Activated CD4-positive, alpha-beta T cell treated with anti-CD3 and anti-CD28 coated beads, Interleukin-2, amount 50 U/mL, for 48 hours (primary cell): ENCODE measurements around the gene TAOK3.
"Not testable (repeated sequence)": the region's sequence is repeated elsewhere in the genome, so short reads cannot be mapped to it uniquely, and the experiment has no call there.

ENCODE experiments used
- DNase-seq, 2 experiments: peaks; one replicate each; pipeline ENCODE4 v3.0.0-alpha.2; 2020

TAOK3 gene

DNA sequence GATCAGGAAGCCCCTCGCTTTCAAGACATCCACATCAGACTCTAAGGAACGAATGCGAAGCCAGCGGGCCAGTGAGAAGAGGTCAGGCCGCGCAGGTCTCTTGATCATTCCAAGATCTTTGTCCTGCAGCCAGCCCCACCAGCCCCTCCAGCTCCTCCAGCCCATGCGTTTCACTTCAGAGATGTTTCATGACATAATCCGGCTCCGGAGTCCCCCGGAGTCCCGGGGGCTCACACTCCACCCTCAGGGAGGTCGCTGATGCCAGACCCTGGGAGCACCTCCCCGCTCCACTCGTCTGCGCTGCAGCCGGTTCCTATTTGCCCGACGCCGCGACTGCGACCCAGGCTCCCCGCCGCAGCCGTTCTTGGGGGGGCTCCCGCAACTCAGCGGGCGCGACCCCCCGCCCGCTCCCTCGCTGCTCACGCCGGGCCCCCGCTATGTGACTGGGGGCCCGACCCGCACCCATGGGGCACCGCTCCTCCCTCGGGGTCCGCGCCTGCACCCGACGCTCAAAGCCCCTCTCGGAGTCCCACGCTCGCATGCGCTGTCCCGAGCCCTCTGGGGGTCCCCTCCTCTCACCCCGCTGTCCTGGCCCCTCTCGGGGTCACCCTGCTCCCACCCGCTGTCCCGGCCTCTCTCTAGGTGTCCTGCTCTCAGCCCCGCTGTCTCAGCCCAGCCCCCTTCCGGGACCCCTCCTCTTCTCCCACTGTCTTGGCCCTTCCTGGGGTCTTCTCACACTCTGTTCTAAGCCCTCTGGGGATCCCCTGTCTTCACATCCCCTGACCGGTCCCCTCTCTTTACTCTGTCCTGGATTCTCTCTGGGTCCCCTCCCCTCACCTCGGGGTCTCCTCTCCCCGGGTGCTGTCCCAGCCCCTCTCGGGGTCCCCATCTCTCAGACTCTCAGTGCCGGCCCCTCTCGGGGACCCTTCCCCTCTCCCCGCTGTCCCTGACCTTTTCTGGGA, 1.1 kb downstream of the TAOK3 start:
- peak in 1 of 2 experiments; percentile 11 for DNase-seq

DNA sequence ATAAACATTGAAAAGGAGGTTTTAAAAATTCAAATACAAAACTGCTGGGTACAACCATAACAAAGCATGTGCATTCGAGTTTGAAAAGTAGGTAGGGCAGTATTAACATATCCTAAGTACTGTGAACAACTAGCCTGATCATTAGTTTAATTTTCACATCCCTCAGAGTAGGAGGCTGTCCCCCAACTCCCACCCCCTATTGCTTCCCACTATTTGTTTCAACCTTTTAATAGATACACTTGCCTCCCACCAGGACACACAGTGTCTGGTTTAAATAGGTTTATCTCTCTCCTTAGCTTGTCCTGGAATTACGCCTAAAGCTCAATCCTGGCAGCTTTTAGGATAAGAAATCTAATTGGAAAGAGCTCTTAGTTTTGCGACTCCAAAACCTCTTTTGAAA, 2.1 kb downstream of the TAOK3 start:
- DNase-seq: no peak

DNA sequence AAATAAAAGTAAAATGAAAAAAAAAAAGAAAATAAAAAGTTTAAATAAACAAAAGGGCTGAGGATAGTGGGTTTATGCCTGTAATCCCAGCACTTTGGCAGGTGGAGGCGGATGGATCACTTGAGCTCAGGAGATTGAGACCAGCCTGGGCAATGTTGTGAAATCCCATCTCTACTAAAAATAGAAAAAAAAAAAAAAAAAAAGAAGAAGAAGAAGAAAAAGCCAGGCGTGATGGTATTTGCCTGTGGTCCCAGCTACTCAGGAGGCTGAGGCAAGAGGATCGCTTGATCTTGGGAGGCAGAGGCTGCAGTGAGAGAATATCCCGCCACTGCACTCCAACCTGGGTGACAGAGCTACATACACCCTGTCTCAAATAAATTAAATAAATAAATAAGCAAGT, 3.9 kb downstream of the TAOK3 start:
- no peak for DNase-seq

DNA sequence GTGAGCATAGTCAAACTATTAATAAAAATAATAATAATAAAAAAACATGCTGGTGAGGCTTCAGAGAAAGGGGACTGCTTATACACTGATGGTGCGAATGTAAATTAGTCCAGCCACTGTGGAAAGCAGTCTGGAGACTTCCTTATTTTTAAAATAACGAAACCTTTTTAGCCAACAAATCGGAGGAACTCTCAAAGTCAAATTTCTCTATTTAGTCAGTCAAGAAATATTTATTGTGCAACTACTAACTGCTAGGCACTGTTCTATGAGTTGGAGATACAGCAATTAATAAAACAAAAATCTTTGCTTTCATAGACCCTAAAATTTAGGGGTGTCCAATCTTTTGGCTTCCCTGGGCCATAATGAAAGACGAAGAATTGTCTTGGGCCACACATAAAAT, 10.8 kb downstream of the TAOK3 start:
- DNase-seq: no peak

DNA sequence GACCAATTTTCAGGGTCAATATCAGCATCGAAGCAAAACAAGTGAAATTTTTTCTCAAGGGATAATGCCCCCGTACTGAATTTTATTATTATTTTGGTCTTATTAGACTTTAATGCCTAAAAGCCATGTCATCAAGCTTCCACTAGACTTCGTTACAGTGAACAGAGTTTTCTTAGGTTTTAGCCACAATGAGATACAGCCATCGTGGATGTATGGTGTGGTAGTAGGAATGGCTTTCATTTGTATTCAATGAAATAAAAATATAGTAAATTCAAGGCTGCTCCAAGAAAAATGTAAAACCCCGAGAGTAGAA, 11.7 kb downstream of the TAOK3 start:
- no peak for DNase-seq

DNA sequence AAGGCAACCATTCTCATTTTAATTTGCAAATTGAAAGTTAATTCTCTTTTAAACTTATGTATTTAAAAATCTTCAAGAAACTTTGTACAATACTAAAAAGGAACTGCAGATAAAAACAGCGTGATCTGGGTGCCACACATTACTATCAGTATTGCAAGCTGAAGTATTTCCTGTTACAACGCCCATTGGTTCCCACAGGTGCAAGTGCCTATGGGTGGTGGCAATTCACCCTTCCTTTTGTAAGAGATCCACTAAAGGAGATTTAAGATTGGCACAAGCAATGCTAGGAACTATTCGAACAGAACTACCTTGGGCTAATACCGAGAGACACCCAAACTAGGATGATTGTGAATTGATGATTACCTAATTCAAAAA, 13.2 kb downstream of the TAOK3 start:
- DNase-seq: peak; percentile 21 to 23

DNA sequence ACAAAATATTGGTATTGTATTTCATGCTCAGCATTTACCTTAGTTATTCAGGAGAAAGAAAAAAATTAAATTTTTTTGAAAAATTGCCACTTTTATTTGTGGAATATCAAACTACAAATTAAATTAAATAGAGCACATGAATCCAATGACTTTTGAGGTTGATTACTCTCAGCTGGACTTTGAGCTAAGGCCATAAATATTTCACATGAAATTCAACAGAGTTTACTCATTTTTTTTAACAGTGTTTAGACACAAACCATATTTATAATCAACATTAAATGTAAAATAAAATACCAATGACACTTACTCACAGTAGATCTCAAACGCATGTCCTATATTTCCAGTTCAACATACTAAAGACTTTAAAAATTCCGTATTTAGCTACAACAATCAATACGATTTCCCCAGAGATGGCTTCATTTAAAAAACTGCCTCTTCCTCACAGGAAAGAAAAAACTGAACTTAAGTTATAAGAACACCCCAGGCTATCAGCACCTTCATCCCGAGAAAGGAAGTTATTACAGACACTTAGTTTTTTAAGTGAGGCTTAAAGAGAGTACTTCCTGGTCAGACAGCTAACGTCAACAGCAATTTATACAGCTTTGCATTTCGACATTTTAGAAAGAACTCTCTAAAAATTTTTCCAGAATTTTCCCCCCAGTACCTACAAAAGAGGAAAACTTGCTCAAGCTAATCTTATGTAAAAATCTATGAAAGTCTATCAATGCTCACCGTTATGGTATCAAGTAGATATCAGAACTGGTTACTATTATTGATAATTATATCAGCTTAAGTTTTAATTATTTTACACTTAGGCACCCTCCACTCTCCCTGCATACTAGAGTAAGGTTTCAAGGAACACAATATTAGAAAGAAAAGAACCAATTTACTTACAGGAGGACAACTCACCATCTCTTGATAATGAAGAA, 13.8 kb downstream of the TAOK3 start:
- DNase-seq: no peak

DNA sequence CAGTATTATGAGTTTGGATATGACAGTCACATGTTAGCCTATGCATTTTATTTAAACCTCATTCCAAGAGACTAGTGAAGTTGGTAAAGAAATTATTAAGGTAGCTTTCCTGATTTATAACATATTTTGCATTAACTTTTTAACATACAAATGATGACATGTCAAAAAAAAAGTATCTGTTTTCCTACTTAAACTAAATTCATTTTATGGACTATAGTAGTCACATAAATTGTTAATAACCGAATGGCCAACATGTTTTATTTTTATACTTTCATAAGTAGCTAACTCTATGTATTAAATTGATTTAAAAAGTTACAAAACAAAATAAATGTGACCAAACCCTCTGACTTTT, 14.7 kb downstream of the TAOK3 start:
- no peak for DNase-seq

DNA sequence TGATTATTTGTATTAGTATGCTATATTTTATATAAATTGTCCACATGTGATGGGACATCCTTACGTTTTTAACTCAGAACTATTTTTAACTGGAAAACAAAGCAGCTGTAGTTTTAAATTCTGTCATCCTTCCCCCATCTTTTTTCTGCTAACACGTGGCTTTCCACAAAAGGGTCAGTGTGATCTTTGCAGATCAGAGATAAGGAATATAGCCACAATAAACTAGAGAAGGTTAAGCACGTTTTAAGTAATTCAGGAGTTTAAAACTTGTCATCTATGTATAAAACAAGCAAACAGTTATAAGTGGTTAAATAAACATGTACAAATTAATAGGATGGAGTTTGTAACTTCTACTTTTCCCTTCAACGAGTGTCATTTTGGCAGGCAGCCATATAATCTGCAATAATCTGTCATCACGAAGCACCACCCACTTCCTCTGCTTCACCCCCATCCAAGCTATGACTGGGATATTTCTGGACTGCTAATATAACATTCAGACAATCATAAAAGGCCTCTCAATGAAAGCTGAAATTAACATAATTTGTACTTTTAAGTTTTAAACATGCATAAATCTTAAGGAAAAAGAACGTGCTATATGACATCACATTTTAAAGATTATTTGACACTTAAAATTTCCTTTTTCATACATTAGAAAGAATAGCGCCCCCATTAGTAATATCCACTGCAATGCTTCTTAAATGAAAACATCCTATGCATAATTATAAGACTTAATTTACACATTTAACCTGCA, 15.3 kb downstream of the TAOK3 start:
- DNase-seq: peak; percentile 29 to 49

DNA sequence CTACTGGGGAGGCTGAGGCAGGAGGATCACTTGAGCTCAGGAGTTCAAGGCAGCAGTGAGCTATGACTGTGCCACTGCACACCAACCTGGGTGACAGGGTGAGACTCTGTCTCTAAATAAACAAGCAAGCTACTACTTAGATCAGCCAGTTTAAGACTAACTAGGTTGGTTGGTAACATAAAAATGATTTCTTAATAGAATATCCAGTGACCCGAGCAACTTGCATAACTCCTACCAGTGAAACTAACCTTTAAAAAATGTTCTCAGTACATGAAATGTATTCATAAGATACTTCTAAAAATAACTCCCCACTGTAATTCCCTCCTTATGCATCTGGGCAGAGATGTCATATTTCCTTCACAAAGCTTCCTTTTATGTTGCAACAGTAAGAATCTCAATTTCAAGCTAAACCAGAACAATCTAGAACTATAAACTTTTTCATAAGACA, 15.9 kb downstream of the TAOK3 start:
- DNase-seq: peak; percentile 18 to 31

DNA sequence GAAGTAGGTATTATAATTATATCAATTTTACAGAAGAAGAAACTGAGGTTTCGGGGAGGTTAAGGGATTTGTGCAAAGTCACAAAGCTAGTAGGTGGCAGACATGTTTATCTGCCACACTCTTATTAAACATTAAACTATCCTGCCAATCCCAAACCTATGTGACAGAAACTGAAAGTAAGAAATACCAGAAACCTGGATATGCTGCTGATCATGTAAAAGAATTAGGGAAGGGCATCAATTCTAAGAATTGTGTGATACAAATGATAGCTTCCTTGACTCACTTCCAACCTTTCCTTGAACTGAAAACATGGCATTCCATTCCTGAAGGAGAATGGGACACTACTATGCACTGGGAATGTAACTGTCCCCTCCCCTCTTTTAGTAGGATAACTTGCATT, 16.9 kb downstream of the TAOK3 start:
- no peak for DNase-seq

DNA sequence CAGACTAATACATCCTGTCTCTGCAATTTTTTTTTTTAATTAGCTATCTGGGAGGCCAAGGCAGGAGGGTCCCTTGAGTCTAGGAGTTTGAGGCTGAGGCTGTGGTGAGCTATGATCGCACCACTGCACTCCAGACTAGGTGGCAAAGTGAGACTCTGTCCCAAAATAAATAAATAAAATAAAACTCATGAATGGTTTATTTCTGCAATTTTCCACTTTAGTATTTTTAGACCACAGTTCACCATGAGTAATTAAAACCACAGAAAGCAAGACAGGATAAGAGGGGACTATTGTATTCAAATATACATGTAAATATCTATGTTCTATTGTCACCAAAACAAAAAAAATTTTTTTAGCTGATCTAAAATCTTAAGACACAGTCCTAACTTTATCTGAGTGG, 17.8 kb downstream of the TAOK3 start:
- no peak for DNase-seq

DNA sequence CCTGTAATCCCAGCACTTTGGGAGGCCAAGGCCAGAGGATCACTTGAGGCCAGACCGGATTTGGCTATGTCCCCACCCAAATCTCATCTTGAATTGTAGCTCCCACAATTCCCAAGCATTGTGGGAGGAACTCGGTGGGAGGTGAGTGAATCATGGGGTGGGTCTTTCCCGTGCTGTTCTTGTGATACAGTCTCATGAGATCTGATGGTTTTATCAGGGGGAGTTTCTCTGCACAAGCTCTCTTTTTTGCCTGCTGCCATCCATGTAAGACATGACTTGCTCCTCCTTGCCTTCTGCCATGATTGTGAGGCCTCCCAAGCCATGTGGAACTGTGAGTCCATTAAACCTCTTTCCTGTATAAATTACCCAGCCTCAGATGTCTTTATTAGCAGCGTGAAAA, 18.2 kb downstream of the TAOK3 start:
- DNase-seq: not testable (repeated sequence)

DNA sequence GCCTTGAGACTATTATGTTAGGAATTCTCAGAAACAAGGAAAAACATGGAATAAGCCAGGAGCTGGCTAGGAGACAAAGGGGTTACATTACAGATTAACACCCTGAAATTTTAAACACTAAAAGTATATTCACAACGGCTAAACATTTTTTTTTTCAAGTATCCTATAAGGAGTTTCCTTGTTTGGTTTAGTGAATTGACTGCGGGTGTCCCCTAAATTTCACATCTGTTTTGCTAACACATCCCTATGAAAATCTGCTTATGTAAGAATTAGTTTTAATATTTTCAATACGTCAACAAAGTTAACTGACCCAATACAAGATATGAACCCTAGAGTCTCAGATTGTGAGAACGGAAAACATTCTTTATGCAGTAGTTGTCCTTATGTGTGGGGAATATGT, 19.0 kb downstream of the TAOK3 start:
- DNase-seq: no peak

DNA sequence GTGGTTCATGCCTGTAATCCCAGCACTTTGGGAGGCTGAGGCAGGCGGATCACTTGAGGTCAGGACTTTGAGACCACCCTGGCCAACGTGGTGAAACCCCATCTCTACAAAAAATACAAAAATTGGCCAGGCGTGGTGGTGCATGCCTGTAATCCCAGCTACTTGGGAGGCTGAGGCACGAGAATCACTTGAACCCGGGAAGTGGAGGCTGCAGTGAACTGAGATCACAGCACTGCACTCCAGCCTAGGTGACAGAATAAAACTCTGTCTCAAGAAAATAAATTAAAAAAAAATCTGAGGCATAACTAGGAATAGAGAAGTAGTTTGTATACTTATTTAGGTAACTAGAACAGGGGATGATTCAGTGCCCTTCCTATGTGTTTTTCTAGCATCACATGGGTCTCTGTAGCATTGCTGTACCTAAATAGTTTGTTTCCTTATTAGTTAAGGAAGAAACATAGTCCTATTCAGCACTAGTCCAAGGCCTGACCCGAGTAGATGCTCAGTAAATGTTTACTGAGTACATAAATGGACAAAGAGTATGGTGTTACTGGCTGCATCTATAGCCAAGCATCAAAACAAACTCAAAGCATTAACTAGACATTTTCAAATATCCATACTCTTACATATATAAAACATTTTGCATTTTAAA, 21.7 kb downstream of the TAOK3 start:
- DNase-seq: no peak

DNA sequence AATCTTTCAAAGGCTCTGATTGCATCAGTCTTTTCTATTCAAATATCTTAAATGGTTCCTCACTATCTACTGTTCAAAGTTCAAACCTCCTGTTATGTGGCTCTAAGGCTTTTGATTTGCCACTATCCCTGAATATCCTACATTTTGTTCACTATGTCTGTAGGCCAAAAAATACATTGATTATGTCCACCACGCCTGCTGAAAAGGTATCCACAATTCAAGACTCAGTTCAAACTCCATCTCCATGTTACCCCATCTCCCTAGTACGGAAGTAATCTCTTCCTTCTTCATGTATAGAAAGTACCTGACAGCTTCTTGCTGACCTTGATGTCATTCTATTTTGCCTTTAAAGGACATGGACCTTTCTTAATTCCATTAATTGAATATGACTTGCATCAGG, 24.8 kb downstream of the TAOK3 start:
- no peak for DNase-seq

DNA sequence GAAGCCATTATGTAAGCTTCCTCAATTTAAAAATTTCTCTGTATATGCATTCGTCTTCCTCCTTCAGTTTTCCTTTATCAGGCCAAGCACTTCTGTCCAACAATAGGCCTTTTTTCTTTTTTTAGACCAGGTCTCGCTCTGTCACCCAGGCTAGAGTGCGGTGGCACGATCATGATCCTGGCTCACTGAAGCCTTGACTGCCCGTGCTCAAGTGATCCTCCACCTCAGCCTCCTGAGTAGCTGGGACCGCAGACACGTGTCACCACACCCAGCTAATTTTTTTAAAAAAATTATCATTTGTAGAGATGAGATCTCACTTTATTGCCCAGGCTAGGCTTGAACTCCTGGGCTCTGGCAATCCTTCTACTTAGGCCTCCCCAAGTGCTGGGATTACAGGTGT, 25.8 kb downstream of the TAOK3 start:
- DNase-seq: no peak

DNA sequence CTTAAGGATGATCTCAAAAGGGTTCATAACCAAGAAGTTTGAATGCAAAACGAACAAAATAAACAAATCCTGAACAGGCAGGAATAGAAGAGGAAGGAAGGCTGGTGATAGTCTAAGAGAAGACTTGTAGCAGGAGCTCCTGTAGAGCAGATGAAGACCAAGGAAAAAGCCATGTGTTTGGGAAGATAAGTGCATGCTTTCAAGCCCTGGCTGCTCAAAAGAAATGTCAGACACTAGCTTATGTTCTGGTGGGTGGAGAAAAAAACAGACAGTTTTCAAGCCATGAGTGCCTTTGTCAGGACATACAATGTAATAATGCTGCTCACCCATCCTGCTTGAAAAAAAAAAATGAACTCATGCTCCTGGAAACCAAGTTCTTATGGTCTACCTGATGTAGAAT, 27.4 kb downstream of the TAOK3 start:
- no peak for DNase-seq

DNA sequence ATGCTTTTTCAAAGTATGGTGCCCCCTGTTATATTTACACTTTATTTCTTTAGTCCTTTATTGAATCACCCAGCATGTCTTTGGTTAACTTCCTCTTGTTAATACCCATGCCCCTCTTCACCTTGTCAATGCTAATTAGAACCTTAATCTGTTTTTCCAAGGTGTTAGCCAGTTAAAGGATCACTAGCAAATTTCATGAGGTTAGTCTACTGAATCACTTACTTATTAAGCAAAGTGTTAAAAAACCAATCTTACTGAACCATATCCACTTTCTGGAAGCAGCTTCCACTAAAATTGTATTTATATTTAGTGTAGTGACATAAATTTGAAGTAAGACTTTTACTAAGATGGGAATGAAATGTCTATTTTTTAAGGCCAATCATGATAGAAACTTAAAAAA, 27.9 kb downstream of the TAOK3 start:
- DNase-seq: no peak

DNA sequence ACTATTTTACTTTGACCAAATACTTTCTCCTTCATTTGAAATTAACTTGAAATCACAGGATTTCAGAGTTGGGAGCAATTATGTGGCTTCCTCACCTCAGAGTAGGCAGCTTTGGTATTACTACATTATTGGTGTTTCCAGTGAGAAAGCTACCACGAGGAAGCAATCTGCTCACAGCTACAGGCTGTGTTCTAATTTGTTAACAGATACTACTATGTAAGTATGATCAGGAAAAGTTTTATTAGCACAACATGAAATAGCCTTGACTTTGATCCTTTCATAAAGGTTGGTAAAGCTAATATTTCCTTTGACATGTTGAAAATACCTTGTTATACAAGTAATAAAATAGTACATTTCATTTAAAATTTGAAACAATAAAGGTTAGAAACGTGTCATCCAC, 30.6 kb downstream of the TAOK3 start:
- DNase-seq: no peak

DNA sequence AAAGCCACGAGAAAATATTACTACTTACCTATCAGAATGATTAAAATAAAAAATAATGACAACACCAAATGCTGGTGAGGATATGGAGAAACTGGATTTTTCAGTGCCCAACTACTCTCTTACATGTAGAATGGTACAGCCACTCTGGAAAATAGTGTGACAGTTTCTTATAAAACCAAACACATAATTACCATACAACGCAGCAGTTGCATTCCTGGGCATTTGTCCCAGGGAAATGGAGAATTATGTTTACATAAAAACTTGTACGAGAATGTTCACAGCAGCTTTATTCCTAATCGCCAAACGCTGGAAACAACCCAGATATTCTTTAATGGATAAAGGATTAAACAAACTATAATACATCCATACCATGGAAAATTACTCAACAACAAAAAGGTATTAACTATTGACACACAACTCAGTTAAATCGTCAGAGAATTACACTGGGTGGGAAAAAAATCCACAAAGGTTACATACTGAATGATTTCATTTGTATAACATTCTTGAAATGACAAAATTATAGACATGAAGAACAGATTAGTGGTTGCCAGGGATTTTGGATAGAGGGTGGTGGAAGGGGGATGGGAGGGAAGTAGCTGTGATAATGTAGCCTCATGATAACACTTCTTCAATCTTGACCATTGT, 35.4 kb downstream of the TAOK3 start:
- DNase-seq: no peak

DNA sequence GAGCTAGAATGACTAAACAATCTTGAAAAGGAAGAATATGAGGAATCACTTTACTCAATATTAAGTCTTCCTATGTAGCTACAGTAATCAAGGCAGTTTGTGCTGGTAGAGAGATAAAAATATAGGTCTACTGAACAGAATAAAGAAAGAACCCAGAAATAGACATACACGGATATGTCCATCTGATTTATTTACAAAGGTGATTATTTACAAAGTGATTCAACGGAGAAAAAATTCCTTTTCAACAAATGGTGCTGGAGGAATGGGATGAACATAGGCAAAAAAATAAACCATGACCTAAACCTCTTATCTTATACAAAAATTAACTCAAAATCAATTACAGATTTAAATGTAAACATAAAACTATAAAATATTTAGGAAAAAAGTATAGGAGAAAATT, 36.6 kb downstream of the TAOK3 start:
- no peak for DNase-seq
